Measurements from ENCODE around the gene EGFLAM.

GRCh38 chr5:38344891-38345290 is 86.5 kb downstream of the EGFLAM start:
- TF ChIP-seq, protein P1, sequence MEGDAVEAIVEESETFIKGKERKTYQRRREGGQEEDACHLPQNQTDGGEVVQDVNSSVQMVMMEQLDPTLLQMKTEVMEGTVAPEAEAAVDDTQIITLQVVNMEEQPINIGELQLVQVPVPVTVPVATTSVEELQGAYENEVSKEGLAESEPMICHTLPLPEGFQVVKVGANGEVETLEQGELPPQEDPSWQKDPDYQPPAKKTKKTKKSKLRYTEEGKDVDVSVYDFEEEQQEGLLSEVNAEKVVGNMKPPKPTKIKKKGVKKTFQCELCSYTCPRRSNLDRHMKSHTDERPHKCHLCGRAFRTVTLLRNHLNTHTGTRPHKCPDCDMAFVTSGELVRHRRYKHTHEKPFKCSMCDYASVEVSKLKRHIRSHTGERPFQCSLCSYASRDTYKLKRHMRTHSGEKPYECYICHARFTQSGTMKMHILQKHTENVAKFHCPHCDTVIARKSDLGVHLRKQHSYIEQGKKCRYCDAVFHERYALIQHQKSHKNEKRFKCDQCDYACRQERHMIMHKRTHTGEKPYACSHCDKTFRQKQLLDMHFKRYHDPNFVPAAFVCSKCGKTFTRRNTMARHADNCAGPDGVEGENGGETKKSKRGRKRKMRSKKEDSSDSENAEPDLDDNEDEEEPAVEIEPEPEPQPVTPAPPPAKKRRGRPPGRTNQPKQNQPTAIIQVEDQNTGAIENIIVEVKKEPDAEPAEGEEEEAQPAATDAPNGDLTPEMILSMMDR (conservative IDR thresholded peaks at IDR 0.05 in 1 of 2, IDR thresholded peaks at IDR 0.05 in 1 of 2; ENCODE audit: extremely low read depth in 1 of 2, insufficient read depth in 1 of 2, low read depth in 1 of 2, low read length in 2 of 2), result no peak
- TF ChIP-seq EZH2 (IDR thresholded peaks at IDR 0.05; ENCODE audit: borderline replicate concordance, low read length), result no peak

Measured in mammary epithelial cell (primary cell).